ENCODE measurements around the gene FN1.

GRCh38 chr2:215320679-215321078, 115.2 kb downstream of the FN1 start:
- TF ChIP-seq CTCF (IDR thresholded peaks at IDR 0.05): no peak
- TF ChIP-seq POLR2A (IDR thresholded peaks at IDR 0.05): no peak

All from prostate gland (tissue), 2 donors.